ENCODE results near the gene CAPN2.
"Not testable (repeated sequence)": the region's sequence is repeated elsewhere in the genome, so short reads cannot be mapped to it uniquely, and the experiment has no call there.

Gene CAPN2

GRCh38 chr1:223802602-223803001 lies 90.3 kb downstream of the CAPN2 start:
- TF ChIP-seq CTCF (IDR thresholded peaks at IDR 0.05), result no peak
- Histone ChIP-seq H3K4me1 (no peaks in the 10 kb centered on the region), H3K36me3 (ENCODE audit: control insufficient read depth, insufficient read depth, low read length) (no peaks in the 10 kb centered on the region), H3K9me3 (ENCODE audit: control insufficient read depth, low read length) (no peaks in the 10 kb centered on the region), H2AFZ (no peak overlapping the region), H3K79me2 (no peaks in the 10 kb centered on the region), H3K27ac (no peak overlapping the region), H3K27me3 (ENCODE audit: control insufficient read depth, insufficient read depth, low read length) (no peaks in the 10 kb centered on the region), H3K4me3 (ENCODE audit: low read depth, low read length) (no peak overlapping the region), H3K9ac (no peak overlapping the region), H3K4me2 (ENCODE audit: low read length) (no peak overlapping the region)

- no peak overlapping the region for H3K4me3 ChIP-seq (ENCODE audit: low read depth, low read length)
- H3K4me1 ChIP-seq, result no peaks in the 10 kb centered on the region
- no peak overlapping the region for H3K9ac ChIP-seq
- no peak for TF ChIP-seq CTCF (IDR thresholded peaks at IDR 0.05)
- H3K79me2 ChIP-seq, result no peaks in the 10 kb centered on the region
- no peaks in the 10 kb centered on the region for H3K9me3 ChIP-seq (ENCODE audit: control insufficient read depth, low read length)
- H2AFZ ChIP-seq, result no peak overlapping the region
- no peak overlapping the region for H3K4me2 ChIP-seq (ENCODE audit: low read length)
- no peak overlapping the region for H3K27ac ChIP-seq
- H3K27me3 ChIP-seq (ENCODE audit: control insufficient read depth, insufficient read depth, low read length), result no peaks in the 10 kb centered on the region
- H3K36me3 ChIP-seq (ENCODE audit: control insufficient read depth, insufficient read depth, low read length), result no peaks in the 10 kb centered on the region
These were observed 90.9 kb downstream of the CAPN2 start for GRCh38 chr1:223803211-223803610.

- H3K9ac ChIP-seq; H3K27ac ChIP-seq; H3K27me3 ChIP-seq (ENCODE audit: control insufficient read depth, insufficient read depth, low read length); H3K4me2 ChIP-seq (ENCODE audit: low read length); H3K4me1 ChIP-seq; H3K36me3 ChIP-seq (ENCODE audit: control insufficient read depth, insufficient read depth, low read length); H3K9me3 ChIP-seq (ENCODE audit: control insufficient read depth, low read length); H2AFZ ChIP-seq; H3K79me2 ChIP-seq; H3K4me3 ChIP-seq (ENCODE audit: low read depth, low read length): not testable (repeated sequence)
These were observed 97.6 kb downstream of the CAPN2 start for GRCh38 chr1:223809905-223810304.

GRCh38 chr1:223810586-223810985 lies 98.2 kb downstream of the CAPN2 start:
- no peaks in the 10 kb centered on the region for H3K79me2 ChIP-seq
- no peaks in the 10 kb centered on the region for H3K4me1 ChIP-seq
- H3K9ac ChIP-seq, result no peak overlapping the region
- no peaks in the 10 kb centered on the region for H3K36me3 ChIP-seq (ENCODE audit: control insufficient read depth, insufficient read depth, low read length)
- H3K27me3 ChIP-seq (ENCODE audit: control insufficient read depth, insufficient read depth, low read length), result no peaks in the 10 kb centered on the region
- H3K4me3 ChIP-seq (ENCODE audit: low read depth, low read length), result no peak overlapping the region
- TF ChIP-seq CTCF (IDR thresholded peaks at IDR 0.05), result no peak
- H2AFZ ChIP-seq, result no peak overlapping the region
- H3K9me3 ChIP-seq (ENCODE audit: control insufficient read depth, low read length), result no peaks in the 10 kb centered on the region
- no peak overlapping the region for H3K4me2 ChIP-seq (ENCODE audit: low read length)
- H3K27ac ChIP-seq, result no peak overlapping the region

GRCh38 chr1:223811634-223812101 lies 99.3 kb downstream of the CAPN2 start:
- Histone ChIP-seq H2AFZ (no peak overlapping the region), H3K4me3 (ENCODE audit: low read depth, low read length) (no peak overlapping the region), H3K27me3 (ENCODE audit: control insufficient read depth, insufficient read depth, low read length) (no peaks in the 10 kb centered on the region), H3K4me1 (no peaks in the 10 kb centered on the region), H3K9me3 (ENCODE audit: control insufficient read depth, low read length) (no peaks in the 10 kb centered on the region), H3K79me2 (no peaks in the 10 kb centered on the region), H3K27ac (no peak overlapping the region), H3K9ac (no peak overlapping the region), H3K36me3 (ENCODE audit: control insufficient read depth, insufficient read depth, low read length) (no peaks in the 10 kb centered on the region), H3K4me2 (ENCODE audit: low read length) (no peak overlapping the region)
- TF ChIP-seq CTCF (IDR thresholded peaks at IDR 0.05), result peak; percentile 44

All from parathyroid adenoma (tissue), 2 donors.